ENCODE data around the gene SRSF11. TPM values are rescaled to one million over a fixed set of nuclear protein-coding genes. Genes with fewer than 3 reads are reported as not detected.

Gene SRSF11
- total RNA-seq, 2 donors from 2014 or later = 227 to 232 TPM

- H3K27ac Mint-ChIP-seq = no peak overlapping the region
- H3K27me3 ChIP-seq (ENCODE audit: control insufficient read depth, insufficient read depth, low read length, poor library complexity, severe bottlenecking) = no peaks in the 10 kb centered on the region
- no peaks in the 10 kb centered on the region for H3K27me3 Mint-ChIP-seq (ENCODE audit: insufficient read depth)
- peaks cover 32% of the 10 kb centered on the region for H3K4me1 Mint-ChIP-seq
- WGBS, 2 experiments (ENCODE audit: insufficient coverage in 1 of 2, insufficient read length in 1 of 2) = 93% methylated on average over 1 of the region's 2 CpGs; no CpG with 5 or more reads in 1 of the 2 experiments
- no peak for DNase-seq
- H3K36me3 Mint-ChIP-seq (ENCODE audit: low read depth) = peaks cover 66% of the 10 kb centered on the region
- H3K9ac ChIP-seq (ENCODE audit: extremely low read depth, low read length, poor library complexity, severe bottlenecking) = no peak overlapping the region
- H3K4me3 ChIP-seq (ENCODE audit: low read length) = no peak overlapping the region
- no peak overlapping the region for H3K4me3 Mint-ChIP-seq
- H3K36me3 ChIP-seq (ENCODE audit: control insufficient read depth, insufficient read depth, low read length) = peaks cover 83% of the 10 kb centered on the region
- H3K9me3 ChIP-seq (ENCODE audit: control insufficient read depth, low read length) = no peaks in the 10 kb centered on the region
- no peak for TF ChIP-seq CTCF (conservative IDR thresholded peaks at IDR 0.05)
- H3K27ac ChIP-seq (ENCODE audit: low read depth, low read length) = no peak overlapping the region
- H3K9me3 Mint-ChIP-seq = no peaks in the 10 kb centered on the region
- H3K4me1 ChIP-seq (ENCODE audit: control insufficient read depth, insufficient read depth, low read length) = peaks cover 21% of the 10 kb centered on the region
Observed at GRCh38 chr1:70228670-70229069, 7.5 kb downstream of the SRSF11 start.

- peaks cover 75% of the 10 kb centered on the region for H3K36me3 Mint-ChIP-seq (ENCODE audit: low read depth)
- no peak overlapping the region for H3K27ac ChIP-seq (ENCODE audit: low read depth, low read length)
- no peak overlapping the region for H3K4me3 ChIP-seq (ENCODE audit: low read length)
- H3K4me1 Mint-ChIP-seq = peaks cover 11% of the 10 kb centered on the region
- no peak overlapping the region for H3K9ac ChIP-seq (ENCODE audit: extremely low read depth, low read length, poor library complexity, severe bottlenecking)
- H3K4me1 ChIP-seq (ENCODE audit: control insufficient read depth, insufficient read depth, low read length) = peaks cover 10% of the 10 kb centered on the region
- WGBS, 2 experiments (ENCODE audit: insufficient coverage in 1 of 2, insufficient read length in 1 of 2) = 97 to 100% methylated on average over 1 to 4 of the region's 4 CpGs
- no peaks in the 10 kb centered on the region for H3K9me3 Mint-ChIP-seq
- no peaks in the 10 kb centered on the region for H3K9me3 ChIP-seq (ENCODE audit: control insufficient read depth, low read length)
- no peak for DNase-seq
- no peak for TF ChIP-seq CTCF (conservative IDR thresholded peaks at IDR 0.05)
- H3K27ac Mint-ChIP-seq = peak overlapping the region; percentile 52
- no peak overlapping the region for H3K4me3 Mint-ChIP-seq
- H3K27me3 ChIP-seq (ENCODE audit: control insufficient read depth, insufficient read depth, low read length, poor library complexity, severe bottlenecking) = no peaks in the 10 kb centered on the region
- H3K36me3 ChIP-seq (ENCODE audit: control insufficient read depth, insufficient read depth, low read length) = peaks cover 91% of the 10 kb centered on the region
- H3K27me3 Mint-ChIP-seq (ENCODE audit: insufficient read depth) = no peaks in the 10 kb centered on the region
Observed at GRCh38 chr1:70231475-70231874, 10.3 kb downstream of the SRSF11 start.

DNA sequence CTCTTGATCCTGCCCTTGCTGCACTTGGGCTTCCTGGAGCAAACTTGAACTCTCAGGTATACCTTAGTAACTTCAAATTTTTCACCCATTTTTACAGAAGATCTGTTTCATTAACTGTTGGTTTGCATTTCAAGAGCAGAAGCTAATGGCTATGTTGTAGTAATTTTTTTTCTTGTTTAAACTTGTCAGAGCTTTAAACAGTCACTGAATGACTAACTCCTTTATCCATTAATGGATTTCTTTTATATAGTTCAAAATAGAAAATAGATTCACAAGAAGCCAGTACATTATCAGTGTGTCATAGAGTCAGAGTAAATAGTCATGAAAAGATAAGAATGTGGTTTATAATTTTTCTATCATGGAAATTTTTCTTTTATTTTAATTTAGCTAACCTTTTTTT, 13.6 kb downstream of the SRSF11 start:
- no peak for DNase-seq
- H3K27ac Mint-ChIP-seq = no peak overlapping the region
- TF ChIP-seq CTCF (conservative IDR thresholded peaks at IDR 0.05) = no peak
- Histone ChIP-seq H3K27me3 (ENCODE audit: control insufficient read depth, insufficient read depth, low read length, poor library complexity, severe bottlenecking) (no peaks in the 10 kb centered on the region), H3K27ac (ENCODE audit: low read depth, low read length) (no peak overlapping the region), H3K36me3 (ENCODE audit: control insufficient read depth, insufficient read depth, low read length) (peaks cover 99% of the 10 kb centered on the region), H3K9ac (ENCODE audit: extremely low read depth, low read length, poor library complexity, severe bottlenecking) (no peak overlapping the region), H3K4me1 (ENCODE audit: control insufficient read depth, insufficient read depth, low read length) (no peaks in the 10 kb centered on the region), H3K4me3 (ENCODE audit: low read length) (no peak overlapping the region), H3K9me3 (ENCODE audit: control insufficient read depth, low read length) (no peaks in the 10 kb centered on the region)
- no peaks in the 10 kb centered on the region for H3K9me3 Mint-ChIP-seq
- no peaks in the 10 kb centered on the region for H3K4me1 Mint-ChIP-seq
- no peak overlapping the region for H3K4me3 Mint-ChIP-seq
- H3K36me3 Mint-ChIP-seq (ENCODE audit: low read depth) = peaks cover 84% of the 10 kb centered on the region
- no peaks in the 10 kb centered on the region for H3K27me3 Mint-ChIP-seq (ENCODE audit: insufficient read depth)
